SH-SY5Y (cell line): ENCODE measurements around the gene PCGF2.

Source experiments
- GATA2 ChIP-seq: IDR thresholded peaks from 2 replicates; pipeline ENCODE4 v1.6.1; 2011; ENCODE audit warnings: mild to moderate bottlenecking, low read depth, low read length
- GATA3 ChIP-seq: IDR thresholded peaks from 2 replicates; pipeline ENCODE4 v1.6.1; 2011; ENCODE audit warnings: low read depth, mild to moderate bottlenecking, low read length, moderate library complexity

GRCh38 chr17:38783227-38783626, 35.1 kb upstream of the PCGF2 start:
- TF ChIP-seq GATA2: no peak
- TF ChIP-seq GATA3: no peak
